ENCODE measurements around the gene NDOR1. TPM values are rescaled to one million over a fixed set of nuclear protein-coding genes. Genes with fewer than 3 reads are reported as not detected.

The NDOR1 gene
- 10 to 100 TPM; 27.0 to 27.8 TPM for total RNA-seq

GRCh38 chr9:137205126-137206069, at the start of gene NDOR1, which contains the start of gene TMEM203:
Gene NDOR1 (plus strand): TSS chr9:137205700. CDS start chr9:137205778, 78 bp downstream.
Gene TMEM203 (minus strand): TSS chr9:137205648. CDS start chr9:137205414, 234 bp downstream.
- Mint-ChIP-seq H3K4me1 (peaks cover 39% of the 10 kb centered on the region), H3K27ac (peak within 1 kb of the TSS; percentile 93), H3K27me3 (no peaks in the 10 kb centered on the region), H3K36me3 (ENCODE audit: low read depth) (peaks cover 20% of the 10 kb centered on the region), H3K4me3 (peak within 1 kb of the TSS; percentile 93), H3K9me3 (ENCODE audit: low read depth) (no peaks in the 10 kb centered on the region)
- ChIA-PET CTCF (interaction anchor here (0.8 to 2.4 kb wide), 3 partner anchors 18 to 364 kb away, joined by 4 to 11 read pairs (median 9); partner anchors contain the start of genes RNF208 and RNF224), POLR2A (interaction anchor here (0.7 kb wide), 1 partner anchor 122 kb away, joined by 3 read pairs; no protein-coding TSS in a partner anchor)
- DNase-seq (peak; percentile 97), ATAC-seq (peak; percentile 53)
- intact Hi-C loops (cut with DNase I, micrococcal nuclease), result loop anchor here (1.0 to 2.0 kb wide), 8 partner anchors 16 to 91 kb away; partner anchors contain the start of genes TUBB4B (in 2 of the 2), ANAPC2 (in 1 of the 2), DPP7 (in 1 of the 2) and NELFB (in 1 of the 2)

- DNase-seq (peak; percentile 85), ATAC-seq (peak; percentile 79)
- intact Hi-C loops (cut with DNase I, micrococcal nuclease), result loop anchor here in 1 of 2 experiments (1.0 to 2.0 kb wide), 3 partner anchors 32 to 178 kb away; partner anchors contain the start of genes ANAPC2 and SSNA1
- CTCF ChIA-PET, result interaction anchor here (0.7 to 1.3 kb wide), 3 partner anchors 15 to 80 kb away, joined by 3 read pairs; partner anchors contain the start of gene TMEM210
- Mint-ChIP-seq H3K27ac (no peak overlapping the region), H3K9me3 (ENCODE audit: low read depth) (no peaks in the 10 kb centered on the region), H3K27me3 (peaks cover 30% of the 10 kb centered on the region), H3K4me3 (peak overlapping the region; percentile 36), H3K4me1 (peaks cover 11% of the 10 kb centered on the region), H3K36me3 (ENCODE audit: low read depth) (no peaks in the 10 kb centered on the region)
- POLR2A ChIA-PET, result interaction anchor here (0.7 kb wide), 1 partner anchor 47 kb away, joined by 3 read pairs; no protein-coding TSS in a partner anchor
Measured at GRCh38 chr9:137156567-137157375, 48.7 kb upstream of the NDOR1 start.

- no peak overlapping the region for H3K27ac Mint-ChIP-seq
- ChIA-PET POLR2A (no interaction called here), CTCF (interaction anchor here (0.6 to 1.3 kb wide), 2 partner anchors 79 to 349 kb away, joined by 3 to 5 read pairs; no protein-coding TSS in a partner anchor)
- peaks cover 11% of the 10 kb centered on the region for H3K4me1 Mint-ChIP-seq
- H3K36me3 Mint-ChIP-seq (ENCODE audit: low read depth), result no peaks in the 10 kb centered on the region
- no peak overlapping the region for H3K4me3 Mint-ChIP-seq
- intact Hi-C loops (cut with DNase I, micrococcal nuclease), result loop anchor here in 1 of 2 experiments (1.0 to 2.0 kb wide), 3 partner anchors 31 to 180 kb away; partner anchors contain the start of genes ANAPC2 and SSNA1
- no peak for DNase-seq
- H3K9me3 Mint-ChIP-seq (ENCODE audit: low read depth), result no peaks in the 10 kb centered on the region
- no peak for ATAC-seq
- H3K27me3 Mint-ChIP-seq, result peaks cover 32% of the 10 kb centered on the region
Measured at GRCh38 chr9:137157618-137158415, 47.7 kb upstream of the NDOR1 start.

GRCh38 chr9:137158625-137159024, 46.9 kb upstream of the NDOR1 start:
- POLR2A ChIA-PET, result no interaction called here
- CTCF ChIA-PET, result interaction anchor here (0.6 kb wide), 1 partner anchor 29 kb away, joined by 3 read pairs; no protein-coding TSS in a partner anchor
- no peaks in the 10 kb centered on the region for H3K9me3 Mint-ChIP-seq (ENCODE audit: low read depth)
- H3K27ac Mint-ChIP-seq, result no peak overlapping the region
- H3K27me3 Mint-ChIP-seq, result peaks cover 35% of the 10 kb centered on the region
- DNase-seq (no peak), ATAC-seq (no peak)
- H3K4me3 Mint-ChIP-seq, result no peak overlapping the region
- intact Hi-C loops (cut with DNase I, micrococcal nuclease), result no loop called here
- H3K36me3 Mint-ChIP-seq (ENCODE audit: low read depth), result no peaks in the 10 kb centered on the region
- peaks cover 11% of the 10 kb centered on the region for H3K4me1 Mint-ChIP-seq

GRCh38 chr9:137159105-137160053, 46.1 kb upstream of the NDOR1 start:
- ChIA-PET CTCF (interaction anchor here (0.6 kb wide), 1 partner anchor 30 kb away, joined by 3 read pairs; no protein-coding TSS in a partner anchor), POLR2A (no interaction called here)
- DNase-seq (no peak), ATAC-seq (no peak)
- intact Hi-C loops (cut with DNase I, micrococcal nuclease), result no loop called here
- Mint-ChIP-seq H3K4me1 (peaks cover 11% of the 10 kb centered on the region), H3K36me3 (ENCODE audit: low read depth) (no peaks in the 10 kb centered on the region), H3K27ac (no peak overlapping the region), H3K4me3 (no peak overlapping the region), H3K27me3 (peaks cover 38% of the 10 kb centered on the region), H3K9me3 (ENCODE audit: low read depth) (no peaks in the 10 kb centered on the region)

GRCh38 chr9:137160054-137160425, 45.5 kb upstream of the NDOR1 start:
- intact Hi-C loops (cut with DNase I, micrococcal nuclease), result no loop called here
- no peak overlapping the region for H3K4me3 Mint-ChIP-seq
- POLR2A ChIA-PET, result no interaction called here

GRCh38 chr9:137160716-137161557, 44.6 kb upstream of the NDOR1 start:
- ATAC-seq, result no peak
- no peaks in the 10 kb centered on the region for H3K36me3 Mint-ChIP-seq (ENCODE audit: low read depth)

More at GRCh38 chr9:137160054-137160425, 45.5 kb upstream of the NDOR1 start:
- Mint-ChIP-seq H3K4me1 (peaks cover 11% of the 10 kb centered on the region), H3K36me3 (ENCODE audit: low read depth) (no peaks in the 10 kb centered on the region), H3K9me3 (ENCODE audit: low read depth) (no peaks in the 10 kb centered on the region), H3K27ac (no peak overlapping the region), H3K27me3 (peaks cover 39% of the 10 kb centered on the region)
- DNase-seq (no peak), ATAC-seq (no peak)
- CTCF ChIA-PET, result no interaction called here

GRCh38 chr9:137161558-137162486, 43.7 kb upstream of the NDOR1 start:
- ATAC-seq (no peak), DNase-seq (no peak)
- POLR2A ChIA-PET, result no interaction called here
- no peak overlapping the region for H3K27ac Mint-ChIP-seq
- intact Hi-C loops (cut with DNase I, micrococcal nuclease), result no loop called here
- H3K36me3 Mint-ChIP-seq (ENCODE audit: low read depth), result no peaks in the 10 kb centered on the region
- peaks cover 8% of the 10 kb centered on the region for H3K4me1 Mint-ChIP-seq
- H3K9me3 Mint-ChIP-seq (ENCODE audit: low read depth), result no peaks in the 10 kb centered on the region
- peaks cover 41% of the 10 kb centered on the region for H3K27me3 Mint-ChIP-seq
- H3K4me3 Mint-ChIP-seq, result no peak overlapping the region
- CTCF ChIA-PET, result interaction anchor here (0.6 kb wide), 1 partner anchor 78 kb away, joined by 3 read pairs; no protein-coding TSS in a partner anchor

More at GRCh38 chr9:137160716-137161557, 44.6 kb upstream of the NDOR1 start:
- POLR2A ChIA-PET, result no interaction called here
- intact Hi-C loops (cut with DNase I, micrococcal nuclease), result no loop called here
- H3K9me3 Mint-ChIP-seq (ENCODE audit: low read depth), result no peaks in the 10 kb centered on the region
- H3K4me1 Mint-ChIP-seq, result peaks cover 11% of the 10 kb centered on the region
- H3K27me3 Mint-ChIP-seq, result peaks cover 42% of the 10 kb centered on the region
- no peak for DNase-seq
- CTCF ChIA-PET, result no interaction called here
- H3K4me3 Mint-ChIP-seq, result no peak overlapping the region
- no peak overlapping the region for H3K27ac Mint-ChIP-seq
